BLaER1 (cell line): ENCODE data around the gene PLEKHM1.
"Not testable (repeated sequence)": the region's sequence is repeated elsewhere in the genome, so short reads cannot be mapped to it uniquely, and the experiment has no call there.

Source experiments
- H3K27ac ChIP-seq: shearing (Covaris generic); formaldehyde crosslinking; 2 replicates; pipeline ENCODE4 v1.8.1; 2022
- H3K27me3 ChIP-seq: shearing (Covaris generic); formaldehyde crosslinking; 2 replicates; pipeline ENCODE4 v1.8.1; 2022
- H3K36me3 ChIP-seq: shearing (Covaris generic); formaldehyde crosslinking; 2 replicates; pipeline ENCODE4 v1.8.1; 2022
- H3K4me1 ChIP-seq: shearing (Covaris generic); formaldehyde crosslinking; 2 replicates; pipeline ENCODE4 v1.8.1; 2022
- H3K4me2 ChIP-seq: shearing (Covaris generic); formaldehyde crosslinking; 2 replicates; pipeline ENCODE4 v1.8.1; 2022
- H3K4me3 ChIP-seq: shearing (Covaris generic); formaldehyde crosslinking; 2 replicates; pipeline ENCODE4 v1.8.1; 2022
- H3K9ac ChIP-seq: shearing (Covaris generic); formaldehyde crosslinking; 2 replicates; pipeline ENCODE4 v1.8.1; 2022
- H3K9me3 ChIP-seq: shearing (Covaris generic); formaldehyde crosslinking; 2 replicates; pipeline ENCODE4 v1.8.1; 2022
- H4K20me1 ChIP-seq: shearing (Covaris generic); formaldehyde crosslinking; 2 replicates; pipeline ENCODE4 v1.8.1; 2022
- Cebpa-rat ChIP-seq: shearing (Covaris generic); IDR thresholded peaks from 2 replicates; pipeline ENCODE4 v1.8.1; 2022

The PLEKHM1 gene

DNA sequence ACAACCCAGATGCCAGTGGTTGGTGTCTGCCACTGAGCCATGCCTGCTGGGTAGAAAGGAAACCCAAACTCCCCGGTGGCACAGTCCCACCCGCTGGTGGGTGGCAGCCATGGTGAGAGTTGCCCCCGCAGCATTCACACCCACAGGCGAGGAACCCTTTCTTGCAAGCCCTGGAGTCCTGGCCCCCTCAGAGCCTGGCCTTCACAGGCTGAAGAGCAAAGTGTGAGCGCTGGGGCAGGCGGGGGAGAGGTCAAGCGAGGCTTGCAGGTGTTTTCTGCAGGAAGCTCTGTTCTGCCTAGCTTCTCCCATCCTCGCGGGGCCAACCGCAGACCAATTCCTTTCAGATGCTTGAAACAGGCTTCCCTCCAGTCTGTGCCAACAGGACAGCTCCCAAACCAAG, 38.9 kb downstream of the PLEKHM1 start:
- H3K27me3 ChIP-seq, H3K36me3 ChIP-seq, H3K4me3 ChIP-seq, H3K9me3 ChIP-seq, H3K9ac ChIP-seq: not testable (repeated sequence)
- Histone ChIP-seq H3K4me1 (peaks cover 88% of the 10 kb centered on the region), H3K4me2 (peak overlapping the region; percentile 96), H4K20me1 (peaks cover 12% of the 10 kb centered on the region; the same call in 1 of the 2 replicates), H3K27ac (peak overlapping the region; percentile 88)

DNA sequence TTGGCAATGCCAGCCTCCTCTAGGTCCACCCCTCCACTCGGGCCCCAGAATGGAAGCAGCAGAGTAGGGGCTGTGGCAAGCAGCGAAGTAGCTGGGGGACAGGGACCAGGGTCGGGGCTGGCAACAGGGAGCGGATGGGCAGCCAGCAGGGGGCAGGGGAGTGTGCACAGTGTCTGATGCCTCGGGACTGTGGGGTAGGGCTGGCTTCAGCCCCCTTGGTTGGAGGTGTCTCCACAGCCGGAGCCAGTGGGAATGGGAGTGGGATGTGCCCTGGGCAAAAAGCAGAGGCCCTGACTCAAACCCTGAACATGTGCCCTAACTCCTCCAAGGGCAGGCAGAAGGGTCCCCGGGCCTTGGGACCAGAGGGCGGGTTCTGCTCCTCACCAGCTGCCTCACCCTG, 39.4 kb downstream of the PLEKHM1 start:
- Histone ChIP-seq H3K36me3 (peaks cover 4% of the 10 kb centered on the region; the same call in 1 of the 2 replicates), H3K9ac (peak overlapping the region; percentile 68; the same call in 1 of the 2 replicates), H4K20me1 (peaks cover 12% of the 10 kb centered on the region; the same call in 1 of the 2 replicates), H3K4me1 (peaks cover 88% of the 10 kb centered on the region), H3K4me2 (peak overlapping the region; percentile 96), H3K27ac (peak overlapping the region; percentile 88), H3K27me3 (no peaks in the 10 kb centered on the region), H3K9me3 (no peaks in the 10 kb centered on the region), H3K4me3 (peak overlapping the region; percentile 47; the same call in 1 of the 2 replicates)
- no peak for TF ChIP-seq Cebpa-rat

DNA sequence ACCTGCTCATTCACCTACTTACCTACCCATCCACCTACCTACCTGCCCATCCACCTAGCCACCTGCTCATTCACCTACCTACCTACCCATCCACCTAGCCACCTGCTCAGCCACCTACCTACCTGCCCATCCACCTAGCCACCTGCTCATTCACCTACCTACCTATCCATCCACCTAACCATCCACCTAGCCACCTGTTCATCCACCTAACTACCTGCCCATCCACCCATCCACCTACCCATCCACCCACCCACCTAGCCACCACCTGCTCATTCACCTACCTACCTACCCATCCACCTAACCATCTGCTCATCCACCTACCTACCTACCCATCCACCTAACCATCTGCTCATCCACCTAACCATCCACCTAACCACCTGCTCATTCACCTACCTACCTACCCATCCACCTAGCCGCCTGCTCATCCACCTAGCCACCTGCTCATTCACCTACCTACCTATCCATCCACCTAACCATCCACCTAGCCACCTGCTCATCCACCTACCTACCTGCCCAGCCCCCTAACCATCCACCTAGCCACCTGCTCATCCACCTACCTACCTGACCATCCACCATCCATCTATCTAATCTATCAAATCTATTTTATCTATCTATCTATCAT, 40.7 kb downstream of the PLEKHM1 start:
- Histone ChIP-seq H3K27ac (peak overlapping the region; percentile 41; the same call in 1 of the 2 replicates), H3K4me2 (peak overlapping the region; percentile 74), H4K20me1 (peaks cover 12% of the 10 kb centered on the region; the same call in 1 of the 2 replicates), H3K36me3 (peaks cover 11% of the 10 kb centered on the region), H3K4me1 (peaks cover 91% of the 10 kb centered on the region)
- H3K27me3 ChIP-seq, H3K9ac ChIP-seq, H3K9me3 ChIP-seq, H3K4me3 ChIP-seq: not testable (repeated sequence)

DNA sequence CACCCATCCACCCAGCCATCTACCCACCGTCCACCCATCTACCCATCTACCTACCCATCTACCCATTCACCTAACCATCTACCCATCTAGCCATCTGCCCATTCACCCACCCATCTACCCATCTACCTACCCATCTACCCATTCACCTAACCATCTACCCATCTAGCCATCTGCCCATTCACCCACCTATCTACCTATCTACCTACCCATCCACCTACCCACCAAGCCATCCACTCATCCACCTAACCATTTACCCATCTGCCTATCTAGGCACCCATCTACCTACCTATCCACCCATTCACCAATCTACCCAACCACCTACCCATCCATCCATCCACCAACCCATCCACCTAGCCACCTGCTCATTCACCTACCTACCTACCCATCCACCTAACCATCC, 41.3 kb downstream of the PLEKHM1 start:
- H3K9ac ChIP-seq, H3K9me3 ChIP-seq, H3K27ac ChIP-seq, H3K36me3 ChIP-seq, H3K27me3 ChIP-seq, H3K4me3 ChIP-seq: not testable (repeated sequence)
- Histone ChIP-seq H4K20me1 (peaks cover 12% of the 10 kb centered on the region; the same call in 1 of the 2 replicates), H3K4me2 (peak overlapping the region; percentile 74), H3K4me1 (peaks cover 91% of the 10 kb centered on the region)

DNA sequence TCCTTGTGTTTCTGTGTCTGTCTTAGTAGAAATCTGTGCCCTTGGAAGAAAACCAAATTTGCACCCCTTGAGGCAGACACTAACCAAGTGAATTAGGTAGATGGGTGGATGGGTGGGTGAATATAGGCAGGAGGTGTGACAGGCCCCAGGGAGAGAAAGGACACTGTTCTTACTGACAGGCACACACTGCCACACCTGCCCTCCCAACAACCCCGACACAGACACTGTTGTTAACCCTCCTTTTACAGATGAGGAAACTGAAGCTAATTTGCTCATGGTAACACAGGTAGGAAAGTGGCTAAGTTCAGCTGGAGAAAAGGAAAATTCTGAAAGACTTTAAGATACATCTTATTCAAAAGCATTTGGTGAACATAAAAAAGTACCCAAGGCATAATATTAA, 42.0 kb downstream of the PLEKHM1 start:
- Histone ChIP-seq H3K4me2 (peak overlapping the region; percentile 66), H3K27ac (peak overlapping the region; percentile 46), H4K20me1 (peaks cover 12% of the 10 kb centered on the region; the same call in 1 of the 2 replicates), H3K4me1 (peaks cover 91% of the 10 kb centered on the region)
- H3K9me3 ChIP-seq, H3K36me3 ChIP-seq, H3K27me3 ChIP-seq, H3K4me3 ChIP-seq, H3K9ac ChIP-seq: not testable (repeated sequence)

DNA sequence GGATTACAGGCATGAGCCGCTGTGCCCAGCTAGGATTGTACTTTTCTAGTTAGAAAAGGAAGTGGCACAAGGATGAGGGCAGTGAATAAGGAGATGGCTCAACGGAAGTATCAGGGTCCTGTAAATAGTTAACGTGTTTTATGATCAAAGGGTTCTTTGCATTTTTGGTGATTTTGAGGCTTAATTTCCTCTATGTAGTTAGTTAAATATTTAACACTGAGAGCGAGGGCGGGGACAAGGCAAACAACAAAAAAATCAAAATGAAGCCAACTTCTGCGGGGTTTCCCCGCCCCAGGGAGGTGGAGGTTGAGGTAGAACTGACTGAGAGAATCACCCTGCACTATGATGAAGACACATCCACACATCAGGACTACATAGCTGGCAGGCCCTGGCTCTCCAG, 42.5 kb downstream of the PLEKHM1 start:
- Histone ChIP-seq H4K20me1 (peaks cover 12% of the 10 kb centered on the region; the same call in 1 of the 2 replicates), H3K4me1 (peaks cover 91% of the 10 kb centered on the region), H3K4me2 (peak overlapping the region; percentile 66), H3K27ac (peak overlapping the region; percentile 46)
- H3K27me3 ChIP-seq, H3K4me3 ChIP-seq, H3K36me3 ChIP-seq, H3K9ac ChIP-seq, H3K9me3 ChIP-seq: not testable (repeated sequence)

DNA sequence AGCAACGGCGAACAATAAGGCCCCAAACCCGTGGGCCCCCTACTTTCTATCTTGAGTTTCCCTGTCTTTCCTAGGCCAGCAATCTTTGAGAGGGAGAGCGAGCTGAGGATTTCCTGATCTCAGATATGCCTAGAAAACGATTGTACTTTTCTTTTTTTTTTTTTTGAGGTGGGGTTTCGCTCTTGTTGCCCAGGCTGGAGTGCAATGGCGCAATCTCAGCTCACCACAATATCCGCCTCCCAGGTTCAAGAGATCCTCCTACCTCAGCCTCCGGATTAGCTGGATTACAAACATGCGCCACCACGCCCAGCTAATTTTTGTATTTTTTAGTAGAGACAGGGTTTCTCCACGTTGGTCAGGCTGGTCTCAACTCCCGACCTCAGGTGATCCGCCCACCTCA, 42.9 kb downstream of the PLEKHM1 start:
- not testable (repeated sequence) for H3K9me3 ChIP-seq, H3K36me3 ChIP-seq, H4K20me1 ChIP-seq, H3K9ac ChIP-seq, H3K27me3 ChIP-seq, H3K4me3 ChIP-seq
- Histone ChIP-seq H3K4me1 (peaks cover 90% of the 10 kb centered on the region), H3K27ac (peak overlapping the region; percentile 56), H3K4me2 (peak overlapping the region; percentile 66)

DNA sequence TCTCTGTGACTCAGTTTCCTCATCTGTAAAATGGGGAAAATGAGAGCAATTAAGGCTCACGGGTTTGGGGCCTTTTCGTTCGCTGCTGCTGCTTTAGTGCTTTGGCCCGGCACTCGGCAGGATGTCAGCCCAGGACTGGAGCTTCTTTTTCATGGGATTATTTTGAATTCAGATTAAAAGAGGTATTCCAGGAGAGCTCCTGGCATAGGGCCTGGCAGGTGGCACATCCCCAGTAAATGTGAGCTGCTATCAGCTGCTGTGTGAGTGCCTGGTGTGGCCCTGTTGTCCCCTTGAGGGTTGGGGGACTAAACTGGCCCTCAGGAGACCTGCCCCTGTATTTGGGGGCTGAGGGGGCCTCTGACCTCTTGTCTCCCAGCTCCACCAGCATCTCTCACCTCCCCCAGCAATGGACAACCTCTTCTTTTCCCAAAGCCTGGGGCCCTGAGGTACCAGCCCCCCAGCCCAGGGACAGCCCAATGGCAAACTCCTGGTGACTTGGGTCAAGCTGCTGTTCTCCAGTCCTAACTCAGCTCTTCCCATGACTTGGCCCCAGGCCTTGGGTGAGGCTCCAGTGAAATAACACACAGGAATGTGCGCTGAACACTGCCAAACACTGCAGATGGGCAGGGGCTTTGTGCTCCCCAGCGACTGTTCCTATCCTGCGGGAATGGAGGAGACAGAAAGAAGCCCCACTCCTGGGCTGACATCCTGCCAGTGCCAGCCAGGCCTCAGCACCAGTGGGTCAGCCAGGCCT, 43.5 kb downstream of the PLEKHM1 start:
- H4K20me1 ChIP-seq, H3K36me3 ChIP-seq, H3K9me3 ChIP-seq, H3K4me3 ChIP-seq, H3K9ac ChIP-seq, H3K27me3 ChIP-seq: not testable (repeated sequence)
- Histone ChIP-seq H3K27ac (peak overlapping the region; percentile 56), H3K4me1 (peaks cover 90% of the 10 kb centered on the region), H3K4me2 (peak overlapping the region; percentile 66)

DNA sequence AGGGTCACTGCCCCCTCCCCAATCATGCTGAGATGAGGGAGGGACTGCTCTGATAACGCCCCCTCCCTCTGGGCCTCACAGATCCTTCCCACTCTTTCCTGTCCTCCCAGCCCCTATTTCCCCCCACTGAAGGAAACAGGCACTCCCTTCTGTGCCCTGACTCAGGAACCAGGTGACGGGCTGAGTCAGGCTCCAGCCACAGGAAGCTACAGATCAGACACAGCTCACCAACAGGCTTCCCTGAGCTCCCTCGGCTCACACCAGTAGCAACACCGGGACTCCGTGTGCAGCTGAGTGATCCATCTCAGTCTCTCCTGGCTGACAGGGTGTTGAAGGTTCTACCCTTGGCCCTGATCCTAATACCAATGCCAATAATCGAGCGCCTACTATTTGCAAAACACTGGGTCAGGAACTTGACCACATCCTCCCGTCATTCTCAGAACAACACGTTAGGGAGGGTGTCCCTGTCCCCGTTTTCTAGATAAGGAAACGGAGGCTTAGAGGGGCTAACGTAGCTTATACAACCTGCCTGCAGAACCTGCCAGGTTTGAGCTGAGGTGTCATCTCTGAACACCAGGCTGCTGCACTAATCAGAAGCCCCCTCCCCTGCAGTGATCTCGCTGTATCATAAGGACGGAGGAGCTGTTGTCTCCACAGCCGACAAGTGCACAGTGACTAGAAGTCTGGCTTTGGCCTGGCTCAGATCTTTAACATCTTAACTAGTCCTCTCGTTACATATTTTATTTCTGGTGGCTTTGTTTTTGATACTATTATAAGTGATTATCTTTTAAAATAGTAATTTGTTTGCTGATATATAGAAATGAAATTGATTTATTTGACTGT, 44.4 kb downstream of the PLEKHM1 start:
- not testable (repeated sequence) for H3K9ac ChIP-seq, H3K36me3 ChIP-seq
- H3K4me2 ChIP-seq, result peak overlapping the region; percentile 76

DNA sequence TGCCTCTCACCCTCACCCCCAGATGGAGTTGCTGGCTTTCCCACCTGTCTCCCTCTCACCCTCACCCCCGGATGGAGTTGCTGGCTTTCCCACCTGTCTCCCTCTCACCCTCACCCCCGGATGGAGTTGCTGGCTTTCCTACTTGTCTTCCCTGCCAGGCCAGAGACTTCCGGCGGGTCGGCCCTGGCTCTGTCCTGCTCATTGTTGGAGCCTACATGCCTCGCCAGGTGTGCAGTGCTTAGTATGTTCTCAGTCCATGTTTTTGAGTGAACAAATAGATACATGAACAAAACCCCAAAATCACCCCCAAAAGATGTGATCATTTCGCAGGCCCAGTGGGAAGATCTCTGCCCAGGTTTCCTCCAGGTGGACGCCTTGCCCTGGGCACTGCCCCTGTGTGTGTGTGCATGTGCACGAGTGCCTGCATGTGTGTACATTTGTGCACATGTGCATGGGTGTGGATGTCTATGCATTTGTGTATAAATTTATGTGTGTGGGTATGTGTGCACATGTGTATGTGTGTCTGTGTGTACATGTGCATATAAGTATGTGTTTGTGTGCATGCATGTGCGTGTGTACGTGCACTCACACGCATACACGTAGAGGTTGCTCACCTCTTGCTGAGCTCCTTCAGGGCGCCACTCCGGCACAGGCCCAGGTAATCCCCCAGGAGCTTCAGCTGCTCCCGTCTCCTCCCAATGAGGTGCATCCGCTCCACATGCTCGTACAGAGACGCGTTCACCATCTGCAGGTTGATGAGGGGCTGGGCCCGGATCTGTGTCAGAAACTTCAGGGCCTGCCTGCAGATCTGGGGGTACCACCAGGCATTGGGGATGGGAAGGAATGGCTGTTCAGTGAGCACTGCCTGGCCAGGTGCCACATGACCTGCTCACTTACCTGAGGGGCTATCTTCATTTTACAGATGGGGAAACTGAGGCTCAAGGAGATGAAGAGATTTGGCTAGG, 45.4 kb downstream of the PLEKHM1 start:
- H3K36me3 ChIP-seq, result not testable (repeated sequence)

More for the DNA sequence above, 44.4 kb downstream of the PLEKHM1 start:
- H3K4me1 ChIP-seq, result peaks cover 97% of the 10 kb centered on the region
- not testable (repeated sequence) for H3K27me3 ChIP-seq, H3K9me3 ChIP-seq, H3K4me3 ChIP-seq, H4K20me1 ChIP-seq
- 0 out of 2 replicates have a peak overlapping the region, but pooled peaks have one; percentile 18 for H3K27ac ChIP-seq

DNA sequence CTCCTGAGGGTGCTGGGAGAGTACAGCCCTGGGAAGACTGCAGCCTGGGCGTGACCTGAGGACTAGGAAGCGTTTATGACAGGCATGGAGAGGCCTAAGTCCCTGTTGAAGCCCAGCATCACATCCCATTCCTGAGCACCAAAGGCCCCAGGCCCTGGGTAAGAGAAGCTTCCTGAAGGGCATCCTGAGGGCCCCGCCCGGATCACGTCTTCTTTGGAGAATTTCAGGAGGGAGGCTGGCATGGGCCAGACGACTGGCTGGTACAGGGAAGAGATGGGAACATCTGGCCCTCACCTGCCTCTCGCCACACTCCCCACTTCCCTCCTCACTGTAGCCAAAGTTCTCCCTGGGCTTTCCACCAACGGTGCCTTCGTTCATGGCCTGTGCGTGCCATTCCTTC, 46.2 kb downstream of the PLEKHM1 start:
- not testable (repeated sequence) for H4K20me1 ChIP-seq, H3K27me3 ChIP-seq, H3K9me3 ChIP-seq, H3K9ac ChIP-seq, H3K4me3 ChIP-seq
- Histone ChIP-seq H3K4me1 (peaks cover 99% of the 10 kb centered on the region), H3K36me3 (peaks cover 14% of the 10 kb centered on the region; the same call in 1 of the 2 replicates), H3K4me2 (peak overlapping the region; percentile 61), H3K27ac (peak overlapping the region; percentile 38; the same call in 1 of the 2 replicates)

More for the DNA sequence above, 45.4 kb downstream of the PLEKHM1 start:
- not testable (repeated sequence) for H3K27ac ChIP-seq, H3K27me3 ChIP-seq, H3K4me3 ChIP-seq, H4K20me1 ChIP-seq, H3K9ac ChIP-seq, H3K9me3 ChIP-seq
- Histone ChIP-seq H3K4me1 (peaks cover 99% of the 10 kb centered on the region), H3K4me2 (peak overlapping the region; percentile 76)

DNA sequence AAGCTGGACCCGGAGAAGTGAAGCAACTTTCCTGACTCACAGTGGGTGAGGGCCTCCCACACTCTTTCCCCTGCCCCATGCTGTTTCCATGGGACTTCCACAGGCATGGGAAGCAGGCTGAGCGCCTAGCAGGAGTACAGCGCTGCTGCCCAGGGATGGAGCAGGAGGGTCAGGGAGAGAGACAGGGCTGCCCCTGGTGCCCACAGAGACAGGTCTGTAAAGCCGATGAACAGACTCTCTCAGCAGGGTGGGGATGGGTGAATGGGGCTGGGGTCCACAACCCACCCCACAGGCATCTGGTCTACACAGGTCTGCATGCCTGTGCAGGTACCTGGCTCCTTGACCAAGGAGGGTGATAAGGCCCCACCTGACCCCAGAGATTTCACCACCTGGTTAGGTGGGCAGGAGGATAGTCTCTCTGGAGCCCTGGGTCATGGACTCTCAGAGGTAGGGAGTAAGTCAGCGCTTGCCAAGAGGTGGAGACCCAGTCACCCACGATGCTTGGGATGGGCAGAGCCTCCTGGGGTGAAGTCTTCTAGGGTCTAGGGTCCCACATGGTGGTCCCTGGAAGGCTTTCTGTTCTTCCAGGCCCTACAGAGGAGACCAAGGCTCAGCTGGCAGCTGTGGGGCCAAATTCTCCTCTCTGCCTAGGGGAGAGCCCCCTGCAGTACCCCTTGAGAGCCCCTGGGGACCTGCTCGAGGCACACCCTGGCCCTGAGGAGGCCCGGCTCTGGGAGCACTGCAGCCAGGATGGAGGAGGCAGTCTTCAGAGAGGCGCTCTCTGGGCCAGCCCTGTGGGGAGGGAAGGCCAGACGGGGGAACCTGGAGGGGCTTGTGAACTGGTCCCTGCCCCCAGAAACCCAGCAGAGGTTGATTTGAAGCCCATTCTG, 46.9 kb downstream of the PLEKHM1 start:
- Histone ChIP-seq H3K4me2 (peak overlapping the region; percentile 61), H3K36me3 (peaks cover 20% of the 10 kb centered on the region; the same call in 1 of the 2 replicates), H3K27ac (peak overlapping the region; percentile 38; the same call in 1 of the 2 replicates), H3K4me1 (peaks cover 99% of the 10 kb centered on the region)
- not testable (repeated sequence) for H3K27me3 ChIP-seq, H3K9me3 ChIP-seq, H3K9ac ChIP-seq, H3K4me3 ChIP-seq, H4K20me1 ChIP-seq
